IPS-18c (cell line): ENCODE measurements around the gene SLC25A26.
"Not testable (repeated sequence)": the region's sequence is repeated elsewhere in the genome, so short reads cannot be mapped to it uniquely, and the experiment has no call there.

Experiments
- H3K4me3 ChIP-seq: 2 replicates; pipeline ENCODE4 v1.7.0; 2013; ENCODE audit warnings: low read depth, mild to moderate bottlenecking, low read length, moderate library complexity; ENCODE audit not compliant: insufficient read depth
- H3K9me3 ChIP-seq: one replicate; pipeline ENCODE4 v1.6.1; 2013; ENCODE audit warnings: mild to moderate bottlenecking, low read length, moderate library complexity; ENCODE audit not compliant: control insufficient read depth, insufficient read depth

The SLC25A26 gene

GRCh38 chr3:66421144-66421543 lies 200.3 kb downstream of the SLC25A26 start:
- H3K9me3 ChIP-seq: peaks cover 18% of the 10 kb centered on the region
- peak overlapping the region; percentile 3; the same call in 1 of the 2 replicates for H3K4me3 ChIP-seq

- peaks cover 15% of the 10 kb centered on the region for H3K9me3 ChIP-seq
- H3K4me3 ChIP-seq: not testable (repeated sequence)
Measured at GRCh38 chr3:66421893-66422292, 201.1 kb downstream of the SLC25A26 start.

GRCh38 chr3:66423791-66424190 lies 203.0 kb downstream of the SLC25A26 start:
- H3K9me3 ChIP-seq: peaks cover 15% of the 10 kb centered on the region
- H3K4me3 ChIP-seq: no peak overlapping the region

- Histone ChIP-seq H3K4me3 (no peak overlapping the region), H3K9me3 (peaks cover 15% of the 10 kb centered on the region)
Measured at GRCh38 chr3:66425032-66425431, 204.2 kb downstream of the SLC25A26 start.

- Histone ChIP-seq H3K4me3 (no peak overlapping the region), H3K9me3 (peaks cover 15% of the 10 kb centered on the region)
Measured at GRCh38 chr3:66425576-66426114, 204.8 kb downstream of the SLC25A26 start.

GRCh38 chr3:66426135-66426534 lies 205.3 kb downstream of the SLC25A26 start:
- no peak overlapping the region for H3K4me3 ChIP-seq
- H3K9me3 ChIP-seq: peaks cover 15% of the 10 kb centered on the region

- Histone ChIP-seq H3K4me3 (no peak overlapping the region), H3K9me3 (peaks cover 7% of the 10 kb centered on the region)
Measured at GRCh38 chr3:66427352-66427751, 206.6 kb downstream of the SLC25A26 start.

- peaks cover 2% of the 10 kb centered on the region for H3K9me3 ChIP-seq
- H3K4me3 ChIP-seq: no peak overlapping the region
Measured at GRCh38 chr3:66427951-66428474, 207.2 kb downstream of the SLC25A26 start.
